Liver (tissue), 9 donors: ENCODE measurements around the gene FANCI. TPM values are rescaled to one million over a fixed set of nuclear protein-coding genes. Genes with fewer than 3 reads are reported as not detected.

Experiments used
- DNase-seq: peaks from one replicate; pipeline ENCODE4 v3.0.0-alpha.2; 2017; ENCODE audit warnings: low spot score
- H3K27ac ChIP-seq, 2 donors: one replicate each; pipeline ENCODE4 v1.7.0; 2013; ENCODE audit warnings: inconsistent platforms in 2 of 2, low read length in 2 of 2, control low read depth in 1 of 2, low read depth in 1 of 2, mild to moderate bottlenecking in 1 of 2
- H3K27me3 ChIP-seq, 4 donors: one replicate each; pipeline versions ENCODE4 v1.6.1 to v1.7.0; 2013; ENCODE audit warnings: low read length in 3 of 4, inconsistent platforms in 1 of 4, mild to moderate bottlenecking in 1 of 4, moderate library complexity in 1 of 4; ENCODE audit not compliant: control insufficient read depth in 4 of 4, insufficient read depth in 4 of 4
- H3K36me3 ChIP-seq, 4 donors: one replicate each; pipeline versions ENCODE4 v1.6.1 to v1.7.0; 2013; ENCODE audit warnings: low read length in 3 of 4, mild to moderate bottlenecking in 3 of 4, low read depth in 1 of 4, moderate library complexity in 1 of 4; ENCODE audit not compliant: control insufficient read depth in 4 of 4, insufficient read depth in 3 of 4
- H3K4me1 ChIP-seq, 4 donors: one replicate each; pipeline versions ENCODE4 v1.6.1 to v1.7.0; 2013; ENCODE audit warnings: low read length in 3 of 4, mild to moderate bottlenecking in 3 of 4, moderate library complexity in 1 of 4; ENCODE audit not compliant: control insufficient read depth in 4 of 4, insufficient read depth in 4 of 4
- H3K4me3 ChIP-seq, 3 donors: one replicate each; pipeline versions ENCODE4 v1.6.1 to v1.7.0; 2013; ENCODE audit warnings: low read length in 3 of 3, control low read depth in 1 of 3, low read depth in 1 of 3, mild to moderate bottlenecking in 1 of 3
- H3K9ac ChIP-seq, 2 donors: one replicate each; pipeline ENCODE4 v1.7.0; 2013; ENCODE audit warnings: low read length in 2 of 2, mild to moderate bottlenecking in 2 of 2, moderate library complexity in 2 of 2, control low read depth in 1 of 2, low read depth in 1 of 2
- H3K9me3 ChIP-seq, 4 donors: one replicate each; pipeline versions ENCODE4 v1.6.1 to v1.7.0; 2013; ENCODE audit warnings: low read length in 3 of 4; ENCODE audit not compliant: control insufficient read depth in 4 of 4
- ATF3 ChIP-seq: IDR thresholded peaks from 2 replicates; pipeline ENCODE4 v1.6.1; 2016; ENCODE audit warnings: antibody characterized with exemption
- CTCF ChIP-seq: fragments of 150-350 bp; IDR thresholded peaks from 2 replicates; pipeline ENCODE4 v1.5.1; 2017; ENCODE audit warnings: improper control_type of control experiment, low read depth, low read length; ENCODE audit not compliant: missing input control
- EGR1 ChIP-seq, 2 donors: IDR thresholded peaks; 2 replicates each; pipeline ENCODE4 v1.6.1; 2016 to 2018; ENCODE audit warnings: antibody characterized with exemption in 2 of 2, low read depth in 2 of 2
- FOXA1 ChIP-seq: IDR thresholded peaks from 2 replicates; pipeline ENCODE4 v1.6.1; 2016; ENCODE audit warnings: antibody characterized with exemption
- FOXA2 ChIP-seq: IDR thresholded peaks from 2 replicates; pipeline ENCODE4 v1.6.1; 2016; ENCODE audit warnings: antibody characterized with exemption
- GABPA ChIP-seq, 2 donors: IDR thresholded peaks in 1 of 2; conservative IDR thresholded peaks in 1 of 2; 2 replicates each; pipeline ENCODE4 v1.6.1; 2016; ENCODE audit warnings: antibody characterized with exemption in 2 of 2, mild to moderate bottlenecking in 1 of 2, moderate library complexity in 1 of 2
- HNF4G ChIP-seq: IDR thresholded peaks from 2 replicates; pipeline ENCODE4 v1.6.1; 2016; ENCODE audit warnings: antibody characterized with exemption
- JUND ChIP-seq, 2 donors: IDR thresholded peaks; 2 replicates each; pipeline ENCODE4 v1.6.1; 2016; ENCODE audit warnings: antibody characterized with exemption in 2 of 2
- MAX ChIP-seq: IDR thresholded peaks from 2 replicates; pipeline ENCODE4 v1.6.1; 2016; ENCODE audit warnings: antibody characterized with exemption
- RAD21 ChIP-seq, 2 donors: IDR thresholded peaks; 2 replicates each; pipeline ENCODE4 v1.6.1; 2016; ENCODE audit warnings: antibody characterized with exemption in 2 of 2, mild to moderate bottlenecking in 2 of 2
- REST ChIP-seq: IDR thresholded peaks from 2 replicates; pipeline ENCODE4 v1.6.1; 2016; ENCODE audit warnings: antibody characterized with exemption, mild to moderate bottlenecking
- RXRA ChIP-seq, 2 donors: IDR thresholded peaks; 2 replicates each; pipeline ENCODE4 v1.6.1; 2017 to 2018; ENCODE audit warnings: antibody characterized with exemption in 2 of 2, mild to moderate bottlenecking in 1 of 2
- SP1 ChIP-seq: IDR thresholded peaks from 2 replicates; pipeline ENCODE4 v1.6.1; 2018; ENCODE audit warnings: antibody characterized with exemption, mild to moderate bottlenecking
- TAF1 ChIP-seq: conservative IDR thresholded peaks from 2 replicates; pipeline ENCODE4 v1.6.1; 2016; ENCODE audit warnings: antibody characterized with exemption, mild to moderate bottlenecking
- YY1 ChIP-seq: IDR thresholded peaks from 2 replicates; pipeline ENCODE4 v1.6.1; 2016; ENCODE audit warnings: antibody characterized with exemption, mild to moderate bottlenecking
- ZBTB33 ChIP-seq: IDR thresholded peaks from 2 replicates; pipeline ENCODE4 v1.6.1; 2016; ENCODE audit warnings: antibody characterized with exemption
- WGBS: extraction: QIAGEN DNeasy Blood & Tissue Kit; methylation state at CpG from one replicate; pipeline ENCODE4 v1.1.7; 2013; 5-methylcytosine and 5-hydroxymethylcytosine counted together
- polyA plus RNA-seq, 2 donors: library from polyadenylated mRNA; stranded (reverse) in 1 of 2; unstranded in 1 of 2; fragments of 200-250 nt in 1 of 2; fragments of >200 nt in 1 of 2; fragmentation: Nextera tagmentation in 1 of 2; extraction: Ambion mirVana in 1 of 2; gene quantifications; one replicate each; pipeline versions ENCODE4 v1.2.1 to v1.2.3, GENCODE V29; 2013 to 2015
- total RNA-seq, 2 donors: library from RNA; depleted of rRNA; stranded (reverse); fragments of >200 nt; gene quantifications; one replicate each; pipeline ENCODE4 v1.2.3, GENCODE V29; 2014
- donor health status: healthy.
- donor health status: healthy.
- donor health status: healthy.
- donor health status: healthy.
- donor health status: healthy.

FANCI gene
- total and polyA plus RNA-seq, 4 donors: 1.7 to 41.9 (median 2.3) TPM

GRCh38 chr15:89322822-89323221, 79.0 kb downstream of the FANCI start:
- TF ChIP-seq TAF1 (no peak), REST (no peak), YY1 (no peak), RXRA (IDR thresholded peaks at IDR 0.05) (no peak), CTCF (no peak), MAX (no peak), SP1 (no peak), JUND (IDR thresholded peaks at IDR 0.05) (no peak), EGR1 (IDR thresholded peaks at IDR 0.05; ENCODE audit: low read depth in 2 of 2) (no peak), GABPA (IDR thresholded peaks at IDR 0.05 in 1 of 2, conservative IDR thresholded peaks at IDR 0.05 in 1 of 2) (no peak), HNF4G (no peak), ATF3 (no peak), RAD21 (IDR thresholded peaks at IDR 0.05) (no peak), FOXA2 (no peak), FOXA1 (no peak), ZBTB33 (no peak)
- Histone ChIP-seq H3K9ac (no peak overlapping the region), H3K4me3 (no peak overlapping the region), H3K27me3 (no peaks in the 10 kb centered on the region), H3K27ac (no peak overlapping the region), H3K9me3 (no peaks in the 10 kb centered on the region), H3K4me1 (peaks cover 0 to 12% (median 8%) of the 10 kb centered on the region in 4 donors), H3K36me3 (peaks cover 18 to 96% (median 77%) of the 10 kb centered on the region in 4 donors)
- no peak for DNase-seq
- 98% methylated on average over 15 of the region's 15 CpGs for WGBS

- whole genome bisulfite sequencing: 89% methylated on average over 6 of the region's 6 CpGs
- Histone ChIP-seq H3K9ac (no peak overlapping the region), H3K4me3 (no peak overlapping the region), H3K36me3 (peaks cover 21 to 97% (median 77%) of the 10 kb centered on the region in 4 donors), H3K27me3 (no peaks in the 10 kb centered on the region), H3K27ac (no peak overlapping the region), H3K9me3 (no peaks in the 10 kb centered on the region), H3K4me1 (peaks cover 0 to 12% (median 8%) of the 10 kb centered on the region in 4 donors)
- TF ChIP-seq FOXA2 (no peak), ATF3 (no peak), JUND (IDR thresholded peaks at IDR 0.05) (no peak), HNF4G (no peak), TAF1 (no peak), RXRA (IDR thresholded peaks at IDR 0.05) (no peak), FOXA1 (no peak), CTCF (no peak), RAD21 (IDR thresholded peaks at IDR 0.05) (no peak), SP1 (no peak), MAX (no peak)
- DNase-seq: no peak
Measured at GRCh38 chr15:89323825-89324224, 80.0 kb downstream of the FANCI start.
